Measurements from ENCODE around the gene AGMO.

GRCh38 chr7:15214976-15215375, 346.8 kb downstream of the AGMO start:
- TF ChIP-seq CTCF (conservative IDR thresholded peaks at IDR 0.05; ENCODE audit: low read depth, low read length) (no peak), EZH2phosphoT487 (IDR thresholded peaks at IDR 0.05; ENCODE audit: borderline replicate concordance, low read length) (no peak), EZH2 (IDR thresholded peaks at IDR 0.05; ENCODE audit: low read length, unreplicated experiment) (no peak)

All from PC-3 (cell line).